GM12878 (cell line): Measurements from ENCODE around the gene PTPN14. TPM values are rescaled to one million over a fixed set of nuclear protein-coding genes. Genes with fewer than 3 reads are reported as not detected.

Source experiments
- BCL11A ChIP-seq: IDR thresholded peaks from 2 replicates; pipeline ENCODE4 v1.6.1; 2011; ENCODE audit warnings: low read depth, low read length
- CREM ChIP-seq: IDR thresholded peaks from 2 replicates; pipeline ENCODE4 v1.6.1; 2014; ENCODE audit warnings: antibody characterized with exemption, low read depth
- polyA plus RNA-seq, 11 experiments: library from polyadenylated mRNA; depleted of rRNA in 4 of 11; unstranded in 6 of 11; stranded (reverse) in 5 of 11; fragments of >200 nt; fragmentation: Nextera tagmentation in 4 of 11; fragmentation: Illumina TruSeq in 1 of 11; extraction: Ambion mirVana in 4 of 11; extraction: Trizol in 1 of 11; gene quantifications; 1 replicate in 1 of 11; 2 replicates in 10 of 11; pipeline versions ENCODE4 v1.2.1 to v1.2.3, GENCODE V29; 2011 to 2016; ENCODE audit warnings: inconsistent platforms in 2 of 11, missing spikeins in 2 of 11, low read depth in 1 of 11
- total RNA-seq, 4 experiments: library from RNA; depleted of rRNA in 3 of 4; stranded (reverse); fragments of >200 nt in 3 of 4; fragmentation: Illumina TruSeq in 1 of 4; extraction: Trizol in 1 of 4; gene quantifications; 2 replicates each; pipeline versions ENCODE4 v1.2.1 to v1.2.3, GENCODE V29; 2013 to 2021
- TF ChIP-seq, protein P1 (sequence below): fragments of 450-650 bp; formaldehyde crosslinking; IDR thresholded peaks from 2 replicates; pipeline ENCODE4 v1.4.0; 2022; ENCODE audit warnings: mild to moderate bottlenecking, moderate library complexity
- TF ChIP-seq, protein P2 (sequence below): fragments of 450-650 bp; IDR thresholded peaks from 2 replicates; pipeline ENCODE4 v1.6.1; 2017; ENCODE audit warnings: mild to moderate bottlenecking, moderate library complexity

PTPN14 gene
- total and polyA plus RNA-seq, 10 of the 15 experiments (the other 5 are each of a cell fraction or from before 2014, with no cell fraction given), result 0.05 to 5.1 (median 0.44) TPM

DNA sequence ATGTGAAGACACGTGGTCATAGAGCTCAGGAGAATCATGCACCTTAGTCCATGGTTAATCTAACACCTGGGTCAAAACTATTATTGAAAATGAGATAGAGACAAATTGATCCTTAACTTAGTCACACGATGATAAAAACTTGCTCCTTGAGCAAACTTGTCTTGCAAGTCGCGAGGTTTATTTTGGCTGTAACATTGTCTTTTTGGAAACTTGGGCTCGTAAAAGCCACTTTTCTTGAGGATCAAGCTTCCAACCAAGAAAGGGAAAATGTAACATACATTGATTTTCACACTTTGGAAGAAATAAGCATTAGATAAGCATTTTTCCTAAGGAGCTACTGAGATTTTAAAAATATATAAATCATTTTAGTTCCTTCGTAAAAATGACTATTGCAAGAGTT is 31.7 kb upstream of the PTPN14 start (continued):
- TF ChIP-seq, protein P1, sequence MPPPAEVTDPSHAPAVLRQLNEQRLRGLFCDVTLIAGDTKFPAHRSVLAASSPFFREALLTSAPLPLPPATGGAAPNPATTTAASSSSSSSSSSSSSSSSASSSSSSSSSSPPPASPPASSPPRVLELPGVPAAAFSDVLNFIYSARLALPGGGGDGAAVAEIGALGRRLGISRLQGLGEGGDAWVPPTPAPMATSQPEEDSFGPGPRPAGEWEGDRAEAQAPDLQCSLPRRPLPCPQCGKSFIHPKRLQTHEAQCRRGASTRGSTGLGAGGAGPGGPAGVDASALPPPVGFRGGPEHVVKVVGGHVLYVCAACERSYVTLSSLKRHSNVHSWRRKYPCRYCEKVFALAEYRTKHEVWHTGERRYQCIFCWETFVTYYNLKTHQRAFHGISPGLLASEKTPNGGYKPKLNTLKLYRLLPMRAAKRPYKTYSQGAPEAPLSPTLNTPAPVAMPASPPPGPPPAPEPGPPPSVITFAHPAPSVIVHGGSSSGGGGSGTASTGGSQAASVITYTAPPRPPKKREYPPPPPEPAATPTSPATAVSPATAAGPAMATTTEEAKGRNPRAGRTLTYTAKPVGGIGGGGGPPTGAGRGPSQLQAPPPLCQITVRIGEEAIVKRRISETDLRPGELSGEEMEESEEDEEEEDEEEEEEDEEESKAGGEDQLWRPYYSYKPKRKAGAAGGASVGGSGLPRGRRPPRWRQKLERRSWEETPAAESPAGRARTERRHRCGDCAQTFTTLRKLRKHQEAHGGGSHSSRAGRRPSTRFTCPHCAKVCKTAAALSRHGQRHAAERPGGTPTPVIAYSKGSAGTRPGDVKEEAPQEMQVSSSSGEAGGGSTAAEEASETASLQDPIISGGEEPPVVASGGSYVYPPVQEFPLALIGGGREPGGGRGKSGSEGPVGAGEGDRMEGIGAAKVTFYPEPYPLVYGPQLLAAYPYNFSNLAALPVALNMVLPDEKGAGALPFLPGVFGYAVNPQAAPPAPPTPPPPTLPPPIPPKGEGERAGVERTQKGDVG, result no peak
- TF ChIP-seq, protein P2, sequence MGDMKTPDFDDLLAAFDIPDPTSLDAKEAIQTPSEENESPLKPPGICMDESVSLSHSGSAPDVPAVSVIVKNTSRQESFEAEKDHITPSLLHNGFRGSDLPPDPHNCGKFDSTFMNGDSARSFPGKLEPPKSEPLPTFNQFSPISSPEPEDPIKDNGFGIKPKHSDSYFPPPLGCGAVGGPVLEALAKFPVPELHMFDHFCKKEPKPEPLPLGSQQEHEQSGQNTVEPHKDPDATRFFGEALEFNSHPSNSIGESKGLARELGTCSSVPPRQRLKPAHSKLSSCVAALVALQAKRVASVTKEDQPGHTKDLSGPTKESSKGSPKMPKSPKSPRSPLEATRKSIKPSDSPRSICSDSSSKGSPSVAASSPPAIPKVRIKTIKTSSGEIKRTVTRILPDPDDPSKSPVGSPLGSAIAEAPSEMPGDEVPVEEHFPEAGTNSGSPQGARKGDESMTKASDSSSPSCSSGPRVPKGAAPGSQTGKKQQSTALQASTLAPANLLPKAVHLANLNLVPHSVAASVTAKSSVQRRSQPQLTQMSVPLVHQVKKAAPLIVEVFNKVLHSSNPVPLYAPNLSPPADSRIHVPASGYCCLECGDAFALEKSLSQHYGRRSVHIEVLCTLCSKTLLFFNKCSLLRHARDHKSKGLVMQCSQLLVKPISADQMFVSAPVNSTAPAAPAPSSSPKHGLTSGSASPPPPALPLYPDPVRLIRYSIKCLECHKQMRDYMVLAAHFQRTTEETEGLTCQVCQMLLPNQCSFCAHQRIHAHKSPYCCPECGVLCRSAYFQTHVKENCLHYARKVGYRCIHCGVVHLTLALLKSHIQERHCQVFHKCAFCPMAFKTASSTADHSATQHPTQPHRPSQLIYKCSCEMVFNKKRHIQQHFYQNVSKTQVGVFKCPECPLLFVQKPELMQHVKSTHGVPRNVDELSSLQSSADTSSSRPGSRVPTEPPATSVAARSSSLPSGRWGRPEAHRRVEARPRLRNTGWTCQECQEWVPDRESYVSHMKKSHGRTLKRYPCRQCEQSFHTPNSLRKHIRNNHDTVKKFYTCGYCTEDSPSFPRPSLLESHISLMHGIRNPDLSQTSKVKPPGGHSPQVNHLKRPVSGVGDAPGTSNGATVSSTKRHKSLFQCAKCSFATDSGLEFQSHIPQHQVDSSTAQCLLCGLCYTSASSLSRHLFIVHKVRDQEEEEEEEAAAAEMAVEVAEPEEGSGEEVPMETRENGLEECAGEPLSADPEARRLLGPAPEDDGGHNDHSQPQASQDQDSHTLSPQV, result no peak
- TF ChIP-seq CREM (no peak), BCL11A (no peak)
